B cell (primary cell): ENCODE results near the gene ABCA6. TPM values are rescaled to one million over a fixed set of nuclear protein-coding genes. Genes with fewer than 3 reads are reported as not detected.
"Not testable (repeated sequence)": the region's sequence is repeated elsewhere in the genome, so short reads cannot be mapped to it uniquely, and the experiment has no call there.

Source experiments
- ATAC-seq: fragments of 200-7000 bp; cut with Tn5 transposase; one replicate; pipeline ENCODE4 v1.10.0; 2021; ENCODE audit warnings: low read depth, mild to moderate bottlenecking, moderate number of reproducible peaks, moderate library complexity
- CTCF ChIA-PET: fragments of 350-600 bp; sonication (Branson Sonifier 250); formaldehyde crosslinking; loops from one replicate; lab custom pipeline; 2021; ENCODE audit warnings: antibody characterized with exemption, inconsistent platforms; lab: Charles Lee
- POLR2A ChIA-PET: fragments of 350-600 bp; sonication (Branson Sonifier 250); formaldehyde crosslinking; loops from one replicate; lab custom pipeline; 2021; ENCODE audit warnings: antibody characterized with exemption; lab: Charles Lee
- DNase-seq: peaks from one replicate; pipeline ENCODE4 v3.0.0; 2013
- H2AFZ ChIP-seq: 2 replicates; pipeline ENCODE4 v1.6.1; 2012; ENCODE audit warnings: mild to moderate bottlenecking, low read depth, low read length; ENCODE audit not compliant: insufficient read depth, poor library complexity, severe bottlenecking
- H3K27ac ChIP-seq, 2 donors: 1 replicate in 1 of 2; 2 replicates in 1 of 2; pipeline ENCODE4 v1.5.1; 2012 to 2013; ENCODE audit warnings: low read length in 2 of 2, mild to moderate bottlenecking in 2 of 2, moderate library complexity in 1 of 2
- H3K27me3 ChIP-seq, 4 experiments: fragments of 200-600 bp in 1 of 4; sonication (generic) in 1 of 4; replicated peaks in 1 of 4; 1 replicate in 2 of 4; 2 replicates in 2 of 4; pipeline versions ENCODE4 v1.6.1 to v1.7.0; 2013 to 2016; ENCODE audit warnings: low read length in 3 of 4, mild to moderate bottlenecking in 2 of 4, mixed read lengths in 1 of 4, moderate library complexity in 1 of 4; ENCODE audit not compliant: insufficient read depth in 4 of 4, control insufficient read depth in 3 of 4; ENCODE audit errors: control extremely low read depth in 1 of 4
- H3K36me3 ChIP-seq, 2 experiments: replicated peaks in 1 of 2; 1 replicate in 1 of 2; 2 replicates in 1 of 2; pipeline versions ENCODE4 v1.6.1 to v1.7.1; 2013; ENCODE audit warnings: low read length in 1 of 2; ENCODE audit not compliant: insufficient read depth in 2 of 2, control insufficient read depth in 1 of 2; ENCODE audit errors: control extremely low read depth in 1 of 2, extremely low read depth in 1 of 2
- H3K4me1 ChIP-seq, 2 donors: fragments of 200-600 bp in 1 of 2; sonication (generic) in 1 of 2; 1 replicate in 1 of 2; 2 replicates in 1 of 2; pipeline versions ENCODE4 v1.5.1 to v1.6.1; 2013 to 2017; ENCODE audit warnings: low read length in 2 of 2; ENCODE audit not compliant: control insufficient read depth in 2 of 2, insufficient read depth in 2 of 2
- H3K4me2 ChIP-seq: replicated peaks from 2 replicates; pipeline ENCODE3; 2012; ENCODE audit warnings: mild to moderate bottlenecking, low read depth, low read length; ENCODE audit not compliant: poor library complexity, severe bottlenecking
- H3K4me3 ChIP-seq, 5 experiments: fragments of 200-600 bp in 1 of 5; sonication (generic) in 1 of 5; 1 replicate in 3 of 5; 2 replicates in 2 of 5; pipeline versions ENCODE4 v1.5.1 to v1.7.0; 2011 to 2016; ENCODE audit warnings: low read length in 4 of 5, mild to moderate bottlenecking in 4 of 5, low read depth in 2 of 5, control low read depth in 1 of 5, moderate library complexity in 1 of 5; ENCODE audit not compliant: insufficient read depth in 1 of 5; ENCODE audit errors: control extremely low read depth in 1 of 5, extremely low read depth in 1 of 5
- H3K79me2 ChIP-seq: fragments of 200-600 bp; sonication (generic); one replicate; pipeline ENCODE4 v1.6.0; 2016; ENCODE audit warnings: low read length; ENCODE audit not compliant: control insufficient read depth, insufficient read depth
- H3K9ac ChIP-seq: fragments of 200-600 bp; sonication (generic); 2 replicates; pipeline ENCODE4 v1.6.1; 2017; ENCODE audit warnings: mild to moderate bottlenecking, low read length, moderate library complexity
- H3K9me3 ChIP-seq, 3 donors: one replicate each; pipeline versions ENCODE4 v1.6.1 to v1.7.1; 2013; ENCODE audit warnings: low read length in 2 of 3; ENCODE audit not compliant: control insufficient read depth in 2 of 3, insufficient read depth in 1 of 3; ENCODE audit errors: control extremely low read depth in 1 of 3
- H4K20me1 ChIP-seq: 2 replicates; pipeline ENCODE4 v1.6.0; 2012; ENCODE audit warnings: mild to moderate bottlenecking, low read length; ENCODE audit not compliant: insufficient read depth, control insufficient read depth, poor library complexity, severe bottlenecking
- H3K27ac Mint-ChIP-seq: one replicate; pipeline ENCODE4 v1.8.0; 2021; ENCODE audit warnings: mixed read lengths
- H3K27me3 Mint-ChIP-seq: one replicate; pipeline ENCODE4 v1.8.0; 2021; ENCODE audit warnings: mixed read lengths
- H3K4me1 Mint-ChIP-seq: one replicate; pipeline ENCODE4 v1.8.0; 2021; ENCODE audit warnings: mixed read lengths
- H3K4me3 Mint-ChIP-seq: one replicate; pipeline ENCODE4 v1.8.0; 2021; ENCODE audit warnings: mixed read lengths
- H3K9me3 Mint-ChIP-seq: one replicate; pipeline ENCODE4 v1.8.0; 2022; ENCODE audit warnings: mixed read lengths; ENCODE audit not compliant: insufficient read depth
- CTCF ChIP-seq: fragments of 200-600 bp; IDR thresholded peaks from one replicate; pipeline ENCODE4 v1.8.0; 2022; ENCODE audit warnings: antibody characterized with exemption, mild to moderate bottlenecking
- EZH2 ChIP-seq: IDR thresholded peaks from 2 replicates; pipeline ENCODE4 v1.6.1; 2012; ENCODE audit warnings: borderline replicate concordance, low read depth, mild to moderate bottlenecking, moderate library complexity, low read length; ENCODE audit not compliant: insufficient read depth, poor library complexity, severe bottlenecking
- intact Hi-C: fragments of 100-400 bp; cut with micrococcal nuclease; formaldehyde crosslinking; loops from one replicate; pipeline ENCODE4 v1.10.0; 2022
- polyA plus RNA-seq: library from polyadenylated mRNA; depleted of rRNA; stranded (reverse); fragments of >200 nt; gene quantifications from 2 replicates; pipeline ENCODE4 v1.2.3, GENCODE V29; 2012
- total RNA-seq, 2 donors: library from RNA; stranded (reverse); fragments of 120-200 nt in 1 of 2; gene quantifications; 1 replicate in 1 of 2; 2 replicates in 1 of 2; pipeline versions ENCODE4 v1.2.3 to v1.2.4, GENCODE V29; 2013 to 2022

Gene ABCA6
- total and polyA plus RNA-seq, 2 donors (not counting 1 experiment from before 2014, with no cell fraction given) = 0.18 to 1.4 TPM

GRCh38 chr17:69170377-69170776 is 28.7 kb upstream of the ABCA6 start:
- Mint-ChIP-seq H3K4me1 (peaks cover 6% of the 10 kb centered on the region), H3K27ac (no peak overlapping the region), H3K27me3 (no peaks in the 10 kb centered on the region), H3K4me3 (no peak overlapping the region), H3K9me3 (no peaks in the 10 kb centered on the region)
- no peaks in the 10 kb centered on the region for H4K20me1 ChIP-seq
- no peaks in the 10 kb centered on the region for H3K27me3 ChIP-seq
- CTCF ChIA-PET = no interaction called here
- H3K4me2 ChIP-seq = no peak overlapping the region
- no peaks in the 10 kb centered on the region for H3K79me2 ChIP-seq
- no peak overlapping the region for H3K9ac ChIP-seq
- H2AFZ ChIP-seq = no peak overlapping the region
- H3K4me3 ChIP-seq = no peak overlapping the region
- H3K27ac ChIP-seq = no peak overlapping the region
- intact Hi-C loops = no loop called here
- H3K4me1 ChIP-seq = peaks cover 0 to 6% of the 10 kb centered on the region in 2 donors
- TF ChIP-seq EZH2 (no peak), CTCF (no peak)
- no peaks in the 10 kb centered on the region for H3K36me3 ChIP-seq
- peaks cover 0 to 2% (median 0%) of the 10 kb centered on the region in 3 donors for H3K9me3 ChIP-seq
- ATAC-seq (no peak), DNase-seq (no peak)
- POLR2A ChIA-PET = no interaction called here

GRCh38 chr17:69168642-69169041 is 26.9 kb upstream of the ABCA6 start:
- H2AFZ ChIP-seq, intact Hi-C loops, DNase-seq, H3K27me3 ChIP-seq, H3K27me3 Mint-ChIP-seq, H3K9me3 ChIP-seq, H3K36me3 ChIP-seq, H3K4me3 Mint-ChIP-seq, H3K9ac ChIP-seq, H3K4me3 ChIP-seq, H3K79me2 ChIP-seq, H3K9me3 Mint-ChIP-seq, H3K4me1 ChIP-seq, H4K20me1 ChIP-seq, CTCF ChIA-PET, H3K4me1 Mint-ChIP-seq, POLR2A ChIA-PET, H3K27ac Mint-ChIP-seq, H3K4me2 ChIP-seq, ATAC-seq, H3K27ac ChIP-seq: not testable (repeated sequence)
